Activated CD8-positive, alpha-beta memory T cell treated with anti-CD3 and anti-CD28 coated beads, Interleukin-2, amount 10 ng/mL, durations not matched to agents 7 days and 5 days (primary cell): ENCODE data around the gene CD247. TPM values are rescaled to one million over a fixed set of nuclear protein-coding genes. Genes with fewer than 3 reads are reported as not detected.

Experiments used
- ATAC-seq: fragments of 150-1000 bp; cut with Tn5 transposase; one replicate; pipeline ENCODE4 v1.10.0; 2021; ENCODE audit warnings: moderate library complexity
- CTCF ChIA-PET: fragments of 350-600 bp; sonication (Branson Sonifier 250); formaldehyde crosslinking; loops from one replicate; lab custom pipeline; 2021; ENCODE audit warnings: antibody characterized with exemption; lab: Charles Lee
- DNase-seq: peaks from one replicate; pipeline ENCODE4 v3.0.0-alpha.2; 2020
- H3K27ac Mint-ChIP-seq: one replicate; pipeline ENCODE4 v1.8.0; 2021; ENCODE audit warnings: mild to moderate bottlenecking, mixed read lengths
- H3K27me3 Mint-ChIP-seq: one replicate; pipeline ENCODE4 v1.8.0; 2021; ENCODE audit warnings: mixed read lengths
- H3K36me3 Mint-ChIP-seq: one replicate; pipeline ENCODE4 v1.8.0; 2021; ENCODE audit warnings: mild to moderate bottlenecking, mixed read lengths
- H3K4me1 Mint-ChIP-seq: one replicate; pipeline ENCODE4 v1.8.0; 2021; ENCODE audit warnings: mixed read lengths
- H3K4me3 Mint-ChIP-seq: one replicate; pipeline ENCODE4 v1.8.0; 2021; ENCODE audit warnings: mild to moderate bottlenecking, moderate library complexity, mixed read lengths
- H3K9me3 Mint-ChIP-seq: one replicate; pipeline ENCODE4 v1.8.0; 2022; ENCODE audit warnings: low read depth, mixed read lengths
- total RNA-seq, 2 experiments: library from RNA; stranded (reverse); gene quantifications; one replicate each; pipeline ENCODE4 v1.2.3, GENCODE V29; 2021

Gene CD247
- total RNA-seq, 2 experiments from 2014 or later, result 190 to 197 TPM

GRCh38 chr1:167553136-167554027 is 35.1 kb upstream of the CD247 start, which contains the start of gene CREG1:
TSS of gene CREG1 (minus strand) at chr1:167553762.
- CTCF ChIA-PET, result interaction anchor here (0.8 to 11.6 kb wide), 22 partner anchors 8 to 643 kb away, joined by 3 to 114 read pairs (median 5); no protein-coding TSS in a partner anchor
- ATAC-seq, result peak; percentile 100

GRCh38 chr1:167551362-167551761 is 33.0 kb upstream of the CD247 start:
- H3K27me3 Mint-ChIP-seq, result peaks cover 2% of the 10 kb centered on the region
- CTCF ChIA-PET, result interaction anchor here (0.9 to 11.6 kb wide), 4 partner anchors 10 to 494 kb away, joined by 3 to 114 read pairs (median 14); no protein-coding TSS in a partner anchor
- peaks cover 41% of the 10 kb centered on the region for H3K4me1 Mint-ChIP-seq
- ATAC-seq (no peak), DNase-seq (no peak)
- H3K4me3 Mint-ChIP-seq, result no peak overlapping the region
- H3K36me3 Mint-ChIP-seq, result peaks cover 6% of the 10 kb centered on the region
- no peak overlapping the region for H3K27ac Mint-ChIP-seq
- H3K9me3 Mint-ChIP-seq, result no peaks in the 10 kb centered on the region

More at GRCh38 chr1:167553136-167554027, 35.1 kb upstream of the CD247 start, which contains the start of gene CREG1:
- H3K27ac Mint-ChIP-seq, result peak within 1 kb of the TSS; percentile 62
- peaks cover 4% of the 10 kb centered on the region for H3K27me3 Mint-ChIP-seq
- H3K4me1 Mint-ChIP-seq, result peaks cover 37% of the 10 kb centered on the region
- no peaks in the 10 kb centered on the region for H3K36me3 Mint-ChIP-seq
- H3K4me3 Mint-ChIP-seq, result peak within 1 kb of the TSS; percentile 77
- DNase-seq, result peak; percentile 92
- no peaks in the 10 kb centered on the region for H3K9me3 Mint-ChIP-seq

GRCh38 chr1:167548059-167548932 is 30.0 kb upstream of the CD247 start:
- H3K36me3 Mint-ChIP-seq, result peaks cover 13% of the 10 kb centered on the region
- H3K9me3 Mint-ChIP-seq, result no peaks in the 10 kb centered on the region
- ATAC-seq (no peak), DNase-seq (no peak)
- H3K27me3 Mint-ChIP-seq, result no peaks in the 10 kb centered on the region
- H3K4me3 Mint-ChIP-seq, result no peak overlapping the region
- no peak overlapping the region for H3K27ac Mint-ChIP-seq
- H3K4me1 Mint-ChIP-seq, result peaks cover 47% of the 10 kb centered on the region
- CTCF ChIA-PET, result interaction anchor here (0.7 to 11.6 kb wide), 5 partner anchors 9 to 328 kb away, joined by 3 to 114 read pairs (median 4); no protein-coding TSS in a partner anchor

GRCh38 chr1:167546935-167547334 is 28.6 kb upstream of the CD247 start:
- H3K9me3 Mint-ChIP-seq, result no peaks in the 10 kb centered on the region
- DNase-seq (no peak), ATAC-seq (no peak)
- peaks cover 13% of the 10 kb centered on the region for H3K36me3 Mint-ChIP-seq
- CTCF ChIA-PET, result interaction anchor here (1.0 to 1.6 kb wide), 3 partner anchors 9 to 488 kb away, joined by 3 to 5 read pairs (median 3); no protein-coding TSS in a partner anchor
- peaks cover 50% of the 10 kb centered on the region for H3K4me1 Mint-ChIP-seq
- no peak overlapping the region for H3K4me3 Mint-ChIP-seq
- no peak overlapping the region for H3K27ac Mint-ChIP-seq
- H3K27me3 Mint-ChIP-seq, result no peaks in the 10 kb centered on the region

- H3K4me1 Mint-ChIP-seq, result peaks cover 53% of the 10 kb centered on the region
These were observed 27.0 kb upstream of the CD247 start for GRCh38 chr1:167545349-167545748.

GRCh38 chr1:167544447-167545093 is 26.2 kb upstream of the CD247 start:
- ATAC-seq, result peak; percentile 35
- H3K4me1 Mint-ChIP-seq, result peaks cover 57% of the 10 kb centered on the region

More at GRCh38 chr1:167545349-167545748, 27.0 kb upstream of the CD247 start:
- CTCF ChIA-PET, result interaction anchor here (1.1 to 1.2 kb wide), 2 partner anchors 8 to 10 kb away, joined by 3 to 5 read pairs; partner anchors contain the start of gene CREG1
- DNase-seq (no peak), ATAC-seq (no peak)
- no peaks in the 10 kb centered on the region for H3K27me3 Mint-ChIP-seq
- peaks cover 13% of the 10 kb centered on the region for H3K36me3 Mint-ChIP-seq
- no peak overlapping the region for H3K4me3 Mint-ChIP-seq
- H3K27ac Mint-ChIP-seq, result no peak overlapping the region
- no peaks in the 10 kb centered on the region for H3K9me3 Mint-ChIP-seq

GRCh38 chr1:167543199-167543990 is 25.1 kb upstream of the CD247 start:
- H3K9me3 Mint-ChIP-seq, result no peaks in the 10 kb centered on the region
- H3K27ac Mint-ChIP-seq, result peak overlapping the region; percentile 83
- H3K36me3 Mint-ChIP-seq, result peaks cover 13% of the 10 kb centered on the region
- DNase-seq (no peak), ATAC-seq (no peak)
- CTCF ChIA-PET, result interaction anchor here (1.1 to 1.7 kb wide), 3 partner anchors 8 to 276 kb away, joined by 4 to 6 read pairs (median 6); partner anchors contain the start of gene CREG1
- H3K27me3 Mint-ChIP-seq, result no peaks in the 10 kb centered on the region
- no peak overlapping the region for H3K4me3 Mint-ChIP-seq
- H3K4me1 Mint-ChIP-seq, result peaks cover 63% of the 10 kb centered on the region

More at GRCh38 chr1:167544447-167545093, 26.2 kb upstream of the CD247 start:
- H3K27me3 Mint-ChIP-seq, result no peaks in the 10 kb centered on the region
- H3K27ac Mint-ChIP-seq, result peak overlapping the region; percentile 58
- peaks cover 13% of the 10 kb centered on the region for H3K36me3 Mint-ChIP-seq
- CTCF ChIA-PET, result interaction anchor here (1.1 to 1.7 kb wide), 3 partner anchors 9 to 11 kb away, joined by 3 to 6 read pairs (median 5); partner anchors contain the start of gene CREG1
- no peaks in the 10 kb centered on the region for H3K9me3 Mint-ChIP-seq
- DNase-seq, result peak; percentile 66
- H3K4me3 Mint-ChIP-seq, result no peak overlapping the region

- Mint-ChIP-seq H3K27me3 (no peaks in the 10 kb centered on the region), H3K27ac (peak overlapping the region; percentile 83), H3K4me1 (peaks cover 59% of the 10 kb centered on the region), H3K4me3 (peak overlapping the region; percentile 8), H3K9me3 (no peaks in the 10 kb centered on the region), H3K36me3 (peaks cover 11% of the 10 kb centered on the region)
- DNase-seq, result peak; percentile 60
- ATAC-seq, result peak; percentile 79
- CTCF ChIA-PET, result interaction anchor here (0.5 to 6.2 kb wide), 18 partner anchors 10 to 476 kb away, joined by 3 to 114 read pairs (median 9); partner anchors contain the start of genes CD247, CREG1 and POU2F1
These were observed 24.0 kb upstream of the CD247 start for GRCh38 chr1:167542109-167543032.

GRCh38 chr1:167541610-167542009 is 23.3 kb upstream of the CD247 start:
- H3K27ac Mint-ChIP-seq, result peak overlapping the region; percentile 83
- H3K9me3 Mint-ChIP-seq, result no peaks in the 10 kb centered on the region
- CTCF ChIA-PET, result interaction anchor here (0.5 to 6.2 kb wide), 22 partner anchors 9 to 482 kb away, joined by 3 to 114 read pairs (median 9); partner anchors contain the start of genes CD247, CREG1 and POU2F1
- ATAC-seq, result no peak
- H3K4me3 Mint-ChIP-seq, result peak overlapping the region; percentile 8
- H3K27me3 Mint-ChIP-seq, result no peaks in the 10 kb centered on the region
- peak; percentile 48 for DNase-seq
- peaks cover 7% of the 10 kb centered on the region for H3K36me3 Mint-ChIP-seq
- H3K4me1 Mint-ChIP-seq, result peaks cover 59% of the 10 kb centered on the region

GRCh38 chr1:167541003-167541402 is 22.7 kb upstream of the CD247 start:
- DNase-seq (no peak), ATAC-seq (no peak)
- Mint-ChIP-seq H3K4me3 (no peak overlapping the region), H3K27me3 (no peaks in the 10 kb centered on the region), H3K4me1 (peaks cover 59% of the 10 kb centered on the region), H3K36me3 (peaks cover 4% of the 10 kb centered on the region), H3K9me3 (no peaks in the 10 kb centered on the region), H3K27ac (peak overlapping the region; percentile 83)
- CTCF ChIA-PET, result interaction anchor here (0.6 to 6.2 kb wide), 42 partner anchors 8 to 636 kb away, joined by 3 to 114 read pairs (median 7); partner anchors contain the start of genes CD247, CREG1 and POU2F1
